GM21737 (cell line): Measurements from ENCODE around the gene DGLUCY.
"Not testable (repeated sequence)": the region's sequence is repeated elsewhere in the genome, so short reads cannot be mapped to it uniquely, and the experiment has no call there.

ENCODE experiments used
- ATAC-seq: cut with Tn5 transposase; IDR thresholded peaks from one replicate; pipeline ENCODE4 v1.9.1; 2021; ENCODE audit warnings: mild to moderate bottlenecking, moderate library complexity; ENCODE audit not compliant: unreplicated experiment

Gene DGLUCY

DNA sequence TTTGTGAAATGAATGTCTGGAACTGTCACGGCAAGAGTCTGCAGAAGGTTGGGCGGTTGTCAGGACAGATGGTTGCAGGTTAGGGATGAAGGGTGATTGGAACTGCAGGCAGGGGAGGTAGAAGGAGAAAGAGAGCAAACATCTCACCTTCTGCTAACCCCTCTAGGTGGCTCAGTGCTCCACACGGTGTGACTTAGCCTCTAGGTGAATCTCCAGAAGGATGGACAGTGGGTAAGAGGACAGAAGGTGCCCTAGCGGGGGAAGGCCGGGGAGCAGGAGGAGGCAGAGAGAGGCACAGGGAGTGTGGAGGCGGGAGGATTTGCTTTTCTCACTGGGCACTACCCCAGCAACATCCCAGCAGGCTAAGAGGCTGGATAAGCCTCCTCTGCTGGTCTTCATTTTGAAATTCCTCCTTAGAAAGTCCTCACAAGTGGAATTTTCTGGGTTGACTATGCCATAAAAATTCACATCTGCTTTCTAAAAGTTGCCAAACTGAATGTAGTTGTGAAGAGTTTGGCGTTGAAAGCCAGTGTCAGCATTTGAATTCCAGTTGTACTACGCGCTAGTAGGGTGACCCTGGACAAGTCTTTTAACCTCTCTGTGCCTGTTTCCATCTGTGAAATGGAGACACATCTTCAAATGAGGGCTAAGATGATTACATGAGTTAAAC lies 141.3 kb downstream of the DGLUCY start:
- no peak for ATAC-seq

DNA sequence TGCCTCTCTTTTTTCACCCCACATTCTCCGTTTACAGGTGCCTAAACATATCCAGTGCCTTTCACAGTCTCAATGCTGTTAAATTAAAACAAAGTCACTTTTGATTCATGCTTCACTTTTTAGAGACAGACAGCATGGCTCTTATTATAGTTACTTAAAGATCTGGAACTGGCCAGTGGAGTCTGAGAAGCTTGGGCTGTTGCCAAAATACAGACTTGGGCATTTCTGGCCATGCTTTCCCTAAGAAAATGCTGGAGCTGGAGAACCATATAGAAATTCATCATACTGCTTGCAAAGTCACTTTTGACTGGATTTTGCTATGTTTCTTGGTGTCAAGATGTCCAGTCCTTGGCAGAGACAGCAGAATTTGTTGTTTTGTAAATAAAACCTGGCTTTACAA lies 142.8 kb downstream of the DGLUCY start:
- no peak for ATAC-seq

DNA sequence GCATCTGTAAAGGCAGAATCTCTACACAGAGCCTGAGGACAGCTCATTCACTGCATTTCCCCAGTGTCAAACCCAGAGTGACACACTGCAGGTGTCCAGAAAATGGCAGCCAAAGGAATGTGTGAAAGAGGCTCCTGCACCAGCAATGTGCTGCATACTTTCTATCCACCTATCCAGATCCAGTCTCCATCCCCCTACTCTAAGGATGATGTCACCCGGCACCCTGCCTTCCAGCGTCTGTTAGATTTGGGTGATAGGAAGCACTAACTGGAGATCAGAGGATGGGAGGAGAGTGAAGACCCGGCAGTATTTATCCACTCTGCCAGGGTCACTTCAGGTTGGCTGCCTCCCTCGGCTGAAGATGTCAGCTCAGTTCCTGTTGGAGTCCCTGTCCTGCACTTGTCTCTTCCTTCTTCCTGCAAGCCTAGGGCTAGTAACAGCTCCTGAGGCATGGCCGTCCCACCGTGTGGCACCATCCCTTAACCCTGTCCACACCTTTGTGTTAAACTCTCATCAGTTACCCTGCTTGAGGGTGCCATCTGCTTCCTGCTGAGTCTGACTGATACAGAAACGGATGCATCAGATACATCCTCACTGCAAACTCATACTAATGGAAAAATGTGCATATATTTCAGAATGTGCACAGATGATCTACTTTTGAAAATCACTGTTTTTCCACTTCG lies 143.6 kb downstream of the DGLUCY start:
- ATAC-seq: no peak

DNA sequence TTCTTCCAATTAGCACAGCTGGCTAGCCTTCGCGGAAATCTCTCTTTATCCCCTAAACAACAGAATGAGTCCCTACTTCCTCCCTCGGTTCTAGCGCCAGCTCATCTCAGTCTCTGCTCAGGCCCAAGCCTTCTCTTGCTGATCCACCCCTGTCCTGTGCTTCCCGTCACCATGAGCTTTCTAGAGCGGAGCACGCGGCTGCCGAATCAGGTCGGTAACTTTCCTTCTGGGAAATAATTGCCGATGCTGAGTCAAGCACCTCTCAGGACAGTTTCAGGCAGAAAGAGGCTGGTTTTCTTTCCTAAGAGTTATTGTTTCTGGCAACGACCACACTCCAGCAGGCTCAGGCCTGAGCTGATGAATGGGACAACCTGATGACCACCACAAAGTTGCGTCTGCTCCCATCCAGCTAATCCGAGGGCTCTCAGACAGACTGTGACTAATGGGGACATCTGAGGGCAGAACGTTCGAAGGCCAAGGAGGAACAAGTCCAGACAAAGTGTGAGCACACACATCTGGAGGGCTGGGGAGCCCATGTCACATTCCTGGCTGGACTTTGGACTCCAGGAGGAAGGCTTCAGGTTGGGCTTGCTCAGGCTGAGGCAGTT lies 144.2 kb downstream of the DGLUCY start:
- no peak for ATAC-seq

DNA sequence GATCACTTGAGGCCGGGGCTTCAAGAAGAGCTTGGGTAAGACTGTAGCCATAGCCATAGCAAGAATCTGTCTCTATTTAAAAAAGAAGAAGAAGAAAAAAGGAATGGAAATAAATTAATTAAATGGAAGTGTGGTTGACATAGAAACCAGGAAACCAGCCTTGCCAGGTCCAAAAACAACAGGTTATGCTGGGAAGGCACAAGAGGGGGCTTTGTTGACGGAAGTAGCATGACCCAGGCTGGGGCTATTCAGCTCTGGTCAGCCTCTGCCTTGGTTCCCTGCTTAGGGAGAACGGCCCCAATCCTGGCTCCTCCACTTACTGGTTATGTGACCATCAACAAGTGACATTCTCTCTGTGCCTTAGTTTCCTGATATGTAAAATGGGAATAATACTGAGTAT lies 145.0 kb downstream of the DGLUCY start:
- ATAC-seq: no peak

DNA sequence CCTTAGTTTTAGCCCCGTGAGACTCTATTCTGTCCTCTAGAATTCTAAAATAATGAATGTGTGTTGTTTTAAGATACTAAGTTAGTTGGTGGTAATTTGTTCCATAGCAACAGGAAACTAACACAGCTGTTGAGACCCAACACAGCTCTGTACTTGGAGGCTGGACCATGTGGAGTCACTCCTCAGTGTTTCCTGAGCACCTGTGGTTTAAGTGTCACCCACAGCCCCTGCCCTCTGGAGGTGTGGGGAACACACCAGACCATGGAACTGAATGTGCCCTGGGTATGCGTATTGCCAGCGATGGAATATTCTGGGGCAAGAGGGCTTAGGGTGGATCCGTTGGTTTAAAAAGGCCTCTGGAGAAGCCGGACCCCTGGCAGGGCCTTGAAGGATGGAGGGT lies 147.2 kb downstream of the DGLUCY start:
- no peak for ATAC-seq

DNA sequence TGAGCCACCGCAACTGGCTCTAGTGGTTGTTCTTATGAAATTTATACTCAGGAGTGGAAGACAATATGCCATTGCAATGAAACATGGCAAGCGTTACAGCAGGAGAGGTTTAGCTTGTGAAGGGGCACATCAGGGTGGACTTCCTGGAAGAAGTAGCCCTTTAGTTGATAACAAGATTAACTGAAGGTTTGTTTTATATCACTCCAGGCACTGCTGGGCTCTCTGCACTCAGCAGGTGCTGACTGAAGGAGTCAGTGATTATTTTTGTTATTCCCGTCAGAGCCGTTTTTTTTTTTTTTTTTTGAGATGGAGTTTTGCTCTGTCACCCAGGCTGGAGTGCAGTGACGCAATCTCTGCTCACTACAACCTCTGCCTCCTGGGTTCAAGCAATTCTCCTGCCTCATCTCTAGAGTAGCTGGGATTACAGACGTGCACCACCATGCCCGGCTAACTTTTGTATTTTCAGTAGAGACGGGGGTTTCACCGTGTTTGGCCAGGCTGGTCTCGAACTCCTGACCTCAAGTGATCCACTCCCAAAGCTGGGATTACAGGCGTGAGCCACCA lies 148.2 kb downstream of the DGLUCY start:
- no peak for ATAC-seq

DNA sequence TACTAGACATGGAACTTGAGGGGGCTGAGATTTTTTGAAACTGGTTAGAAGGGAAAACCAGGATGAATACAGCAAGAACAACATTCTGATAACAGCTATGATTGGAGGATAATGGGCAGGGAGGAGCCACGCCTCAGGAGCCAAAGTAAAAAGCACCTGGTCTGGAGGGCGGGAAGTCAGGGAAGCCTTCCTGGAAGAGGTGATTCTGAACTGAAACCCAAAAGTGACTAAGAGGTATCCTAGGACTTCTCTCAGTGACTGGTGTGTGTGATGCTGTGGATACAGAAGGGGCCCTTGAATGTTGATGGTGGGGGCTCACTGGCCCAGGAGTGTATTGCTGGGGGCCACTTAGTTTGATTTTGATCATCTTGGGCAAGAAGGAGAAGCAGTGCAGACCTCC lies 149.5 kb downstream of the DGLUCY start:
- ATAC-seq: no peak

DNA sequence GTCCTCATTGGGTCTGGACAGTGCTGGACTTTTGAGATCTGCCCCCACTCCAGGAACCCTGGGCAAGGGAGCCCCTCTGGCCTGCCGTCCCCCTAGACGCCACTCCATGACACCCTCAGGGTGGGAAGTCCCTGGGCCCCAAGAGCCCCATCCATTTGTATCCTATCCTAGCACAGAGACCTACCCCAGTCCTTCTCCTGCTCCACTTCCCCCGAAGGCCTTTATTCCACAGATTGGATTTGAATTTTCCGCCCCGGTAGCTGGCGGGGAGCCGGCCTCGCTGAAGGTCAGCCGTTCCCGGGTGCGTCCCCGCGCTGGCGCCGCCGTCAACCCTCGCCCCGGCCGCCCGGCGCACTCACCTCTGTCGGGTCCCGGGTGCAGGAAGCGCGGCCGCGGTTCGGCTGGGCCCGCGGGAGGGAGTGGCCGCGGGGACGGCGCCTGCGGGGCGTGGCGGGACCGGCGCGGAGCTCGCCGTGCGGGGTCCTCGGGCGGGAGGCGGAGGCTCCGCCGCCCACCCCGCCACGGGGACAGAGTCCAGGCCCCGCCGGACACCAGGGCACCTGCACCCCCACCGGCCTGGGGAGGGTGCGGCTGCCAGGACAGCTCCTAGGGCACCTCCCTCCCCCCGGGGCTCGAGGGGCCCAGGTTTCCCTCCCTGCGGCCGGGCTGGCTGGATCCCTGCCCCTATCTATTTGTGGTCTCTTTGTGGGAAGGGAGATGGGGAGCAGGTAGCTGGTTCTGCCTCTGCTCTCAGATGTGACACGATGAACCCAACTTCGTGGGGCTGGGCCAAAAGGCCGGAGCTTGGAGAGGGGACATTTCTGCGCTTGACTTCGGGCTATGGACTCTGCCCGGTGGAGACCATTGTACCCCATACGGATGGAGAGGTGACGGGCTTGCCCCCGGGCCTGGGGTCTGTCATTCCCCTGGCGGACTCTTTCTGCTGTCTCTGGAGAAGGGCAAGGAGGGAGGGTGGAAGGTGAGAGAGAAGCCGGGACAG lies 150.6 kb downstream of the DGLUCY start:
- no peak for ATAC-seq

DNA sequence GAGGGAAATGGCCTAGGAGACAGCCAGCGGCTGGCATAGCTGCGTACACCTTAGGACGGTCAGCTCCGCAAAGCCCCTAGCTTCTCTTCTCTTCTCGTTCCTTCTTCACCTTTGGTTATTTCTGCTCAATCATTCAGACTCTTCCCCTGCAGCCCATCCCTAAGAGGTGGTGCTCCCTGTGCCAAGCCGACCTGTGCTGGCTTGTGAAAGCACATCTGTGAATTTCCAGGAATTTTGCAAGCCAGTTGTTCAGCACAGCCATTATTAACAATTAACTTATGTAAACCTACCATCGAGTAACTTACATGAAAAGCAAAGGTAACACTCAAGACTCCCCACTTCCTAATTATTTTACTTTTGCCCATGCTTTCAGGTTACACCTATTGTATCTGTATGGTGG lies 151.5 kb downstream of the DGLUCY start:
- no peak for ATAC-seq

DNA sequence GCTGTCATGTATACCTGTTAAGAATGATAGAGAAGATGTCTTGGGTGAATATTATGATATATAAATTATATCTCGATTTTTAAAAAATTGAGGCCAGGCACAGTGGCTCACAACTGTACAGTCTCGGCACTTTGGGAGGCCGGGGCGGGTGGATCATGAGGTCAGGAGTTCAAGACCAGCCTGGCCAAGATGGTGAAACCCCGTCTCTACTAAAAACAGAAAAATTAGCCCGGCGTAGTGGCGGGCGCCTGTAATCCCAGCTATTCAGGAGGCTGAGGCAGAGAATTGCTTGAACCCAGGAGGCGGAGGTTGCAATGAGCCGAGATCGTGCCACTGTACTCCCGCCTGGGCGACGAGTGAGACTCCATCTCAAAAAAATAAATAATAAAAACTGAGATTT lies 152.4 kb downstream of the DGLUCY start:
- not testable (repeated sequence) for ATAC-seq

DNA sequence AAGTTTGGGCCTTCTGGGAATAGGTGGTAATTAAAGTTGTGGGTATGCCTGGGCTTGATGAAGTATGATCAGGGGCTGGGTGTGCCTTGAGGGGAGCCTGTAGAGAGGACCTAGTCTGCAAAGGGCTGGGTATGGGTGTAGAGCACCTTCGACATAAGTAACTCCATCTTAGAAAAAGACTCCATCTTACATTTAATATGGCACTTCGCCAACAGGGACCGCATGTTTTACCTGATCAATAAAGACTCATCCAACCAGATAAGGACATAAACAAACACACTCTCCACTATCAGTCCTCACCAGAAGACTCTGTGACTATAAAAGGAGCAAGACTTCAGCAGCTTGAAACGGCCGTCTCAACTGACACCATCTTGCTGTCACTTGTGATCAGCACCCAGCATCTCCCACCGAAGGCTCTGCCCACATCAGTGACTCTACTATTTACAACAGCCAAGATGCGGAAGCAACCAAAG lies 154.1 kb downstream of the DGLUCY start:
- no peak for ATAC-seq

DNA sequence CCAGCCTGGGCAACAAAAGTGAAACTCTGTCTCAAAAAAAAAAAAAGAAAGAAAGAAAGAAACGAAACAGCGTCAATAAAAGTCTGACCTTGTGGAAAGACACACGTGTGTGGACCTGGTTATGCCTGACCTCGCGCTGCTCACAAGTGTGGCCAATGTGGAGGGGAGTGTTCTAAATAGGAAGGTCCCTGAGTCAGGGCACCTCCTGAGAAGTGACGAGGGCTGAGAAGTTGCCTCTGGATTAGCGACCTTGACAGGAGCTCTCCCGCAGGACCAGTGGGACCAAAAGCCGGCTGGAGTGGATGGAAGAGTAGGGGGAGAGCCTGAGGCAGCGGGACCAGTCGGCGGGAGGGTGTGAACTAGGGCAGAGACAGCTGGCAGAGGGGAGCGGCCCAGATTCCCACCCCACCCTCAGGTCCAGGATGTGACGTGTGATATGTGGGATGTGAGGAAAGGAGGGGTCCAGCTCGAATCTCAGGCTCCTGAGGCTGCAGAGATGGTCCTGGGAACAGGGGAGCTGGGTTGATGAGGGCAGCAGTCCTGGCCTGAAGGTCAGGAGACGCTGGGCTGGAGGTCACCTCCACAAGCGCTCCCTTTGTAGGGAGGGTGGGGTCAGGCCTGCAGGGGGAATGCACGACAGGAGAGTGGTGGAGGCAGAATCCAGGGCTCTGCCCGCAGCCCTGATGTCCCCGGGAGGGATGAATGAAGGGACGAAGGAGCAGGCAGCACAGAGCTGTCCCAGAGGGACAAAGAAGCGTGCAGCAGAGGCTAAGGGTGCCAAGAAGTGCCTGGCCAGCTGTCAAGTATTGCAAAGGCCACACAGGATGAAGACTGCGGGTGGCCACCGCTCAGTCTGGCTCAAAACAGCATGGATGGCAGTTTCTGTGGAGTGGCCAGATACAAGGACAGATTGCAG lies 155.5 kb downstream of the DGLUCY start:
- ATAC-seq: no peak

DNA sequence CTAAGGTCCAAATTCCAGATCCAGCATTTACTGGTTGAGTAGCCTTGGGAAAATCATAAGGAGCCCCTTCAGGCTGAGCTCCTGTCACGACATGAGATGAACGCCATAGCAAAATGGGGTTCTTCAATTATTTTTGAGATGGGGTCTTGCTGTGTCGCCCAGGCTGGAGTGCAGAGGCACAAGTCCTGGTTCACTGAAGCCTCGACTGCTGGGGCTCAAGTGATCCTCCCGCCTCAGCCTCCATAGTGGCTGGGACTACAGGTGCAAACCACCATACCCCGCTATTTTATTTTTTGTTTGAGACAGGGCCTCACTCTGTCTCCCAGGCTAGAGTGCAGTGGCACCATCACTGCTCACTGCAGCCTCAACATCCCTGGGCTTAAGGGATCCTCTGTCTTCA lies 156.3 kb downstream of the DGLUCY start:
- no peak for ATAC-seq

DNA sequence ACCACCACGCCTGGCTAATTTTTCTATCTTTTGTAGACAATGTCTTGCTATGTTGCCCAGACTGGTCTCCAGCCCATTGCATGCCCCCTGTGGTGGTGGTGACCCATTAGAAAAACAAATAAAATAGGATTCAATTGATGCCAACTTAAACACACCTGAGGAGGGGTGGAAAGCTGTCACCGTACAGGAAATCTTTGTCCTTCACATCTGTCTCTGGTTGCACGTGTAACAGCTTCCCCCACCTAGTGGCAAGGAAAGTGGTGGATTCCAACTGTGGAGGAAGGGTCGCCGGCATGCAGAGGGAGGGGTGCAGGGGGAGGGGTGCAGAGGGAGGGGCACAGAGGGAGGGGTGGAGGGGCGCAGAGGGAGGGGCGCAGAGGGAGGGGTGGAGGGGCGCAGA lies 156.7 kb downstream of the DGLUCY start:
- no peak for ATAC-seq

DNA sequence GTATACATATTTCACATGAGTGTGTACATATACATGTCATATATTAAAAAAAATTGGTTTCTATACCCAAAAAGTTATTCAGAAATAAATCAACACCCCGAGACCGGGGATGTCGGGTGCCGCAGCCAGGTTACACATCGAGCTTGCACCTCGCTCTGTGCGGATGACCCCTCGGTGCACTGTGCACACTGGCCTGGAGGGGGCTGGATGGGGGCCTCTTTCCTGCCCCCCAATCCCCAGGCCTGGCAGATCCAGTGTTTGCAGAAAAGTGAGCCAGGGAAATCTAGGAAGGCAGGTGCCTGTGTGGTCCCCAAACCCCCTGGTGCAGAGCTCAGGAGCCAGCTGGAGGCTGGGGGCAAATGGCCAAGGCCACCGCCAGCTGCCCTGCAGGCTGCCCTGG lies 157.8 kb downstream of the DGLUCY start:
- no peak for ATAC-seq

DNA sequence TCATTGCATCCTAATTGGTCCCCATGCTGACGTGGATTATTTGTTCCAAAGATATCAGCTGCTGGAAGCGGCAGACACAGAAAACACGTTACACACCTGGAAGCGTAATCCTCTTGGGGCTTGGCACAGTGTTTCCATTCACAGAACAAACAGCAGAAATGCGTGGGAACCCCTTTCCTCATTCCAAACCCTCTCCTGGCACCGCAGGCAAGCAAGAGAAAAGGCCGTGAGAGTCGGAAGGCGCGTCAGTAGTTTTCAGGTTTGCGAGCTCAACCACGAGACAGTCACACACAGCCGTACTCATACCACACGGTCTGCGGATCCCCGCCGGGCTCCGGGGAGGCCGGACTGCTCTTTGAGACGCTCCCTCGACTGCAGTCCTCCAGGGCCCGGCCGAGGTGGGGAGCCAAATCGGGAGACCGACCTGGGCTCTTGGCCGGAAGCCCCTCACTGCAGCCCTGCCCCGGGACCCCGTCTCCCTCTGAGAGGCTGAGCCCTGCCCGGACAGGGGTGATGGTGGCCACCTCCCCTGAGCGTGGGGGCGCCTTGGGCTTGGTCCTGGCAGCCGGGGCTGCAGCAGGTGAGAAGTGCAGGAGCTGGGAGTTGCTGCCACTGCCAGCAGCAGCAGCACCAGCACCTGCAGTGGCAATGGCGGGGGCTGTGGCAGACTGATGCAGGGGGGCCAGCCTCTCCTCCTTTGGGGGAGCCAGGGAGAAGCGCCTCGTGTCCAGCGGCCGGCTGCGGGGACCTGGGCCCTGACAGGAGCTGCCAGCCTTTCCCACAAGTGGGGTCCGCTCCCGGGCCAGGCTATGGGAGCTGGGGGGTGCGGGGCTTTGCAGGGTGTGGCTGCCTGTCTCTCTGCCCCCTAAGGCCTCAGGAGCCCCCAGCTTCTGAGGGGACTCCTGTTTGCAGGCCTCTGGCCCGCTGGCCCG lies 158.7 kb downstream of the DGLUCY start:
- no peak for ATAC-seq

DNA sequence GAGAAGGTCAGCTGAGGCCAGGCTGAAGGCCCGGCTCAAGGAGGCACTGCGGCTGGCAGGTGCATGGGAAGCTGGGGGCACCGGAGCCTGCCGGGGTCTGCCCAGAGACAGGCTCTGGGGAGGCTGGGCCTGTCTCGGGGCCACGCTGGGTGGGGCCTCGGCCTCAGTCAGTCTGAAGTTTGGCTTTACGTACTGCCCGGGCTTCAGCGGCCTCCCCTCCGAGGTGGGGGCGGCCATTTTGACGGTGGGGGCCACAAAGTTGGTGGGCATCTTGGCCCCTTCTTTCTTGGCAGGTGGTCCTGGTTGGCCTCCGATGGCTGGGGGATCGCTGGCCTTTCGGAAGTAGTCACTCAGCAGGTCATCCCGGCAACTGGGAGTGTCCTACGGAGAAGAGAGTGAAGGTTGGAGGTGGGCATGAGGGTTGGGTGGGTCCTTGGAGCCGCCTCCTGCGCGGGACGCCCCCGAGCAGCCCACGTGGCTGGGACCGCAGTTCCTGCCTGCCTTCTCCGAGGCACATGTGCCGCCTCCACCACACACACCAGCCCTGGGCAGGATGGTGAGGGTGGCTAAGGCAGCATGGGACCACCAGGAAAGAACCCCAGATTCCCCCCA lies 159.5 kb downstream of the DGLUCY start:
- ATAC-seq: no peak
